ENCODE results near the gene EGFL7.

The EGFL7 gene

DNA sequence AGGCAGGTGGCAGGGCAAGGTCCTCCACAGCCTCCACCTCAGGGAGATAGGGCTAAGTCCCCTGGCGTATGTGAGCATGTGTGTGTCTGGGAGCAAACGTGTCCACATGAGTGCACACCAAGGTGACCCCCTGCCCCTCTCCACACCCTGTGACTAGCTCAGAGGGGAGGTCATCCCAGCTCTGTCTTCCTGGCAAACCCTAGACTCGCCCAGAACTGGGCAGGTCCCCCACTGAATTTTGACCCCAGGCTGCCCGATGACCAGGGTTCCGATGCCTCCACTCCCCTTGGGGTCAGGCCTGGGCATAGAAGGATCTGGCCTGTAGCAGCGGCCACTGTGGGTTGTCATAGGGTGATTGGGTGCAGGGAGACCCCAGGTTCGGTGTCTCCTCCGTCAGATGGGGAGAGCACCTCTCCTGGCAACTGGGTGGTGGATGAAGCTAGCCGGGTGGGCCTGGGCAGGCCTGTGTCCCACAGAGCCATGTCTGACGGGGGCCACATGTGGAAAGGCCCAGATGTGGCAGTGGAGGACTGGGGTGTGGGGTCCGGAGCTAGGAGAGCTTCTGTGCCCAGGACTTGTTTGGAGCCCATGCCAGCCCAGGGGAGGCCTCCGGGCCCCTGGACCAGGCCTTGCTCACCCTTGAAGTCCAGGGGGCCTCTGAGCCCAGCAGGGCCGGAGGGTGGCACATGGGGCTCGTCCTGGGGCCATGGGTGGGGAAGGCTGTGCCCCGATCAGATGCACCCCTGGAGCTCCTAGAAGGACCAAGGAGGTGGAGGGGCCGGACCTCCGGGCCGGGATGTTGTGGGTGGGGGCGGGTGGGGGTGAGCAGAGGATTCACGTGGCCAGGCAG is 55.9 kb downstream of the EGFL7 start:
- DNase-seq (ENCODE audit: low read depth in 2 of 2): no peak

DNA sequence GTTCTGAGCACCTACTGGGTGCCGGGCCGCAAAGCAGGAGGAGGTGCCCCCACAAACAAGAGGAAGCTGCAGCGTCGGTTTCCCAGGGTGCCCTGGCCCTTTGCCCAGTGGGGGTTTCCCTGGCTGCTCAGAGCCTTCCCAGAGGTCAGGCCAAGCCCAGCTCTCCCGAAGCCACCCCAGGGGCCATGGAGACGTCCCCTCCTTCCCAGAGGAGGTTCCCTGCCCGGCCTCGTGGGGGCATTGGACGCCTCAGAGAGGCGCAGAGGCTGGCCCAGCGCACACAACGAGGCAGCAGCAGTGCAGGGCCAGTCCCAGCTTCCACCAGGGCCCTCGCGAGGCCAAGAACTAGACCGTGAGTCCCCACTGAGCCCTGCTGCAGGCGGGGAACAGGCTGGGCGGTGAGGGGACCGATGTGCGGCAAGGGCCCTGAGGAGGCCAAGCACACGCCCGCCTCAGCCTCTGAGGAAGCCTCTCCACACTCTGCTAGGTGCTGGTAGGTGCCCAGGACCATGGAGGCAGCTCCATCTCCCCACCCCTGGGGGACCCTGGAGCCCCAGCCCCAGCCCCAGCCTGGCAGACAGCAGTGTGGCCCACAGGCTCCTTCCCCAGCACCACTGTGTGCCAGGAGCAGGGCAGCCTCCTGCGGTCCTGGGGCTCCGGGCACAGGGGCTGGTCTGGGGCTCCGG is 56.6 kb downstream of the EGFL7 start:
- no peak for DNase-seq (ENCODE audit: low read depth in 2 of 2)

GRCh38 chr9:136720251-136720897 is 57.7 kb downstream of the EGFL7 start:
- no peak for DNase-seq (ENCODE audit: low read depth in 2 of 2)

DNA sequence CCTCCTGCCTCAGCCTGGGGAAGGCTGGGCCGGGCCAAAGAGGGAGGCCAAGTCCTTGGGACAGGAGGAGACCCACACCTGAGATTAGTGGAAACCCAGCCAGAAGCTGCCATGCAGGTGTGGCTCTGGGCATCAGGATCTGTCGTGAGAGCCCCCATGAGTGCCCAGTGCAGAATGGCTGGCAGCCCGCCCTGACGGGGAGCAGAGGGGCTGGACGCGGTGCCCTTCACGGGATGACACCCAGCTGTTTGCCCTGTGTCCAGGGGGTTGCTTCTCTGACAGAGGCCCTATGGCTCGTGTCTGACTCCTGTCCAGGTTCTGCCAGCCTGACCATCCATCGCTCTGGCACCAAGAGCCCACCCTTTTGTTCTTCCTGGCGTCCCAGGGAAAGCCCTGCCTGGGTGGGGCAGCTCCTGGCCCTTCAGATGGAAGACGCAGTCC is 58.2 kb downstream of the EGFL7 start:
- no peak for DNase-seq (ENCODE audit: low read depth in 2 of 2)

GRCh38 chr9:136721339-136722092 is 58.8 kb downstream of the EGFL7 start:
- DNase-seq (ENCODE audit: low read depth in 2 of 2): no peak

Measured in stimulated activated CD4-positive, alpha-beta T cell treated with anti-CD3 and anti-CD28 coated beads, Interleukin-15, amount 100 ng/mL, for 48 hours (primary cell).